ENCODE measurements around the gene PHAF1.

DNA sequence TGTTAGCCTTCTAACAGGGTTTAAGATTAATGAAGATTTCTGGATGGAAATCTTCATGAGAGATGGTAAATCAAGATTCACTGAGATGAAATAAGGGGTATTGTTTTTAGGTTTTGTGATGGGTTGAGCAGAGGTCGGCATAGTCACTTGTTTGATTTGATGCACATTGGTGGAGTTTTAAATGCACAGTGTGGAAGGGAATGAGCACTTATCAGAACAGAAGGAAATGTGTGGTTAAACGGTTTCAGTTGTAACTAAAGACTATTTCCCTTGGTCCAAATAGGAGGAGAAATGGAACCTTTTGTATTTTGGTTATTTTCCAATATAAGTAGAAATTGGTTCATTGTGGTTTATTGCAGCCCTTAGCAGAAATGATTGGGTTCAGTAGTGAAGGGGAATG, 46.7 kb upstream of the PHAF1 start:
- no peak for TF ChIP-seq CTCF (IDR thresholded peaks at IDR 0.05)
- TF ChIP-seq ZFX (IDR thresholded peaks at IDR 0.05; ENCODE audit: borderline replicate concordance), result no peak
